Globus pallidus (tissue), 1 donor: ENCODE measurements around the gene AKAP6.
"Not testable (repeated sequence)": the region's sequence is repeated elsewhere in the genome, so short reads cannot be mapped to it uniquely, and the experiment has no call there.

ENCODE experiments used
- DNase-seq: peaks from one replicate; pipeline ENCODE4 v3.0.0-alpha.2; 2015; ENCODE audit warnings: low spot score

AKAP6 gene

DNA sequence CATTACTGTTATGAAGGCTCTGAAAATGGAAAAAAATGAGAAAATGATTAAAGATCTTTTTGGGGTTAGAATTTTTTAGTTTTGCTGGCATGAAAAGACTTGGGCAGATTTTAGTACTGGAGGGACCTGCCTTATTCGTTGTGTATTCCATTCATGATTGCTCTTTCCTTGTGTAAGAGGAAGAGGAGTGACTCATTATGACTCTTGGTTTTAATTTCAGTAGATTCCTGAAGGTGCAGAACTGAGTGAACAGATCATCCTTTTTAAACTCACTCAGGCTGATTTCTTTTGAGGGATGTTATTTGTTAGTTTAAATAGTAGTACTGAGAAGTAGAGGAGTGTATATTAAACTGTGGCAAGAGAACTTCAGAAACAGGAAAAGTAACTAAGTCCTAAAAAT lies 41.6 kb downstream of the AKAP6 start:
- DNase-seq = no peak

DNA sequence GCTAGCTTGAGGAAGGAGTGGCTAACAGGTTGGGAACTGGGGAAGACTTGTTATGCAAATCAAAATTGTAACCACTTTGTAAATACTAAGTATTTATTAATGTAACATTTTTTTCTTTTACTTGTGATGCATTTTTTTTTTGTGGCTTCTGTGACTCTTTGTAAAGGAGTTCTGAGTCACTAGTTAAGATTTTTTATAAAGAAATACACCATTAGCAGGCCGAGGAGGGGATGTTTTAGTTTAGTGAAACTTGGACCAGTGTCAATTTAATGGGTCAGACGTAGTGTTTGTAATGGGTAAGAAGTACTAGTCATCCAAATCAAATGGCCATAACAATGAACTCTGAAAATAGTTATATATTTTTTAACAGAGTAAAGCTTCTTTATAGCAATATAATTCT lies 43.1 kb downstream of the AKAP6 start:
- no peak for DNase-seq

DNA sequence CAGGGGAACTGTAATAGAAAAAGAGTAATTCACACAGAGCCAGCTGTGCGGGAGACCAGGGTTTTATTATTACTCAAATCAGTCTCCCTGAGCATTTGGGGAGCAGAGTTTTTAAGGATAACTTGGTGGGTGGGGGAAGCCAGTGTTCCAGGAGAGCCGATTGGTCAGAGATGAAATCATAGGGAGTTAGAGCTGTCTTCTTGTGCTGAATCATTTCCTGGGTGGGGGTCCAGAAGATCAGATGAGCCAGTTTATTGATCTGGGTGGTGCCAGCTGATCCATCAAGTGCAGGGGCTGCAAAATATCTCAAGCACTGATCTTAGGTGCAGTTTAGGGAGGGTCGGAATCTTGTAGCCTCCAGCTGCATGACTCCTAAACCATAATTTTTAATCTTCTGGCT lies 44.1 kb downstream of the AKAP6 start:
- not testable (repeated sequence) for DNase-seq

DNA sequence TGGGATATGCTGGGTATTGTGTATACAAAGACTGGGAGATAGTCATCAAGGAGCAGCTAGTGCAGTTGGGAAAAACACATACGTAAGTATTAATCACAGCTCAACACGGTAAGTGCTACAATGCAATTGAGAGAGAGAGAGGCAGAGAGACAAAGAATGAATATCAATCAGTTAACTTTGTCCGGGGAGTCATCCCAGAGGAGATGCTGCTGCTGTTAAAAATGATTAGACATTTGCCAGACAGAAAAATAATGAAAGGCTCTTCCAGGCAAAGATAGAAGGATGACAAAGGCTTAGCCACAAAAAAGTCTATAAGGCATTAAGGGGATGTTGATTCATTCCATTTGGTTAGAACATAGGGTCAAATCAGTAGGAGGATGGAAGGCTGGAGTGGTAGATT lies 45.1 kb downstream of the AKAP6 start:
- no peak for DNase-seq

DNA sequence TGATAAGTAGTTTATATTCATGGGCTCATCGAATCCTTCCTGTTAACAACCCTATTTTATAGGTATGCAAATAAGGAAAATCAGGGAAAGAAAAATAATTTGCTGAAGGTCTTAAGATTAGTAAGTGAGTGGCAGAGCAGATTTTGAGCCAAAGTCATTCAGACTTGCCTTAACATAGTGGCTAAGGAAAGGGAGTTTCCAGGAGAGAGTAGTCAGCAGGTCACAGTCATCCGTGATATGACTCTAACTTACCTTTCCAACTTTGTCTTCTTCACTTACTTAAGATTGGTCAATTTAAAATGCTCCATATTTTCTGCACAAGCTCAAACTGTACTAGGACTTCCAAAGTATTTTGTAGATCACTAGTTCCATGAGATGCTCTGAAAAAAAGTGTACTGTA lies 46.6 kb downstream of the AKAP6 start:
- no peak for DNase-seq

DNA sequence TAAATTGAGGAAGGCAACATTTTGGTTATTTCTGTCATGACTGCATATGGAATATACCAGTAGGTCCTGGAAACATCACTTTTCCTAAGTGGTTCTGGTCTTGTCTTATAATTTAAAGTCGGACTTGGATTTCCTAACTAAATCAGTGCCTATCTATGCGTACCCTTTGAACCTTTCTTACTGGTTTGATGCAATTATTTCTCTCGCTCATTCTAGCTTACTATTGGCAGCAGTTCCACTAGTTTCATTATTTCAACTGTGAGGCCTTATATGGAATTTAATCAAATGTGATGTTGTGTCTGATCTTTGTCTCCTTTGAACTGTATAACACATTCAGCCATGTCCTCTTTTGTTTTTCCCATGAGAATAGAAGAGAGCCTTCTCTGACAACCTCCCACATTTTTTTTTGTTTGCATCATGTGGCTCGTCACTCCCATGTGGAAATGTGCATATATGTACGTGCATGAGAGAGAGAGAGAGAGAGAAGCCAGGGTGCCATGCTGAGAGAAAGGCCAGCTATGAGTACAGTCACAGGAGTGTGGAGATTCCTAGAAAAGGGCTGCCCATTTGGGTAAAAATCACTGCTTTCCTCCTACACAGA lies 48.0 kb downstream of the AKAP6 start:
- no peak for DNase-seq

DNA sequence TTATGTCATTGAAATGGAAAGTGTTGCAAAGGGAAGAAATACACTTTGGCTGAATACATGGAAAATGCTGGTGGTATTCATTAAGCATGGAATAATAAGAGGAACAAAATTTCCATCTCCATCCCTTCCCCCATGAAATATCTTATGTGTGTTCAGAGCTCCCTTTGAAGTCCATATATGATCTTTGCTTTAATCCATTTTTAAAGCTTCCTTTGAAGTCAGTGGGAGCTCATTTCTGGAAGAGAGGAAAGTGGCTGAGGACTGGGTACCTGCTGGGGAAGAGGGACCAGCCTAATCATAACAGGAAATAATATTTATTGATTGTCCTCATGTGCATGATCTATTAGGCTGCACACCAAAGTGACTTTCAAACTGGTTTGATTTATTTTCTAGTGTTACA lies 49.2 kb downstream of the AKAP6 start:
- DNase-seq = no peak

DNA sequence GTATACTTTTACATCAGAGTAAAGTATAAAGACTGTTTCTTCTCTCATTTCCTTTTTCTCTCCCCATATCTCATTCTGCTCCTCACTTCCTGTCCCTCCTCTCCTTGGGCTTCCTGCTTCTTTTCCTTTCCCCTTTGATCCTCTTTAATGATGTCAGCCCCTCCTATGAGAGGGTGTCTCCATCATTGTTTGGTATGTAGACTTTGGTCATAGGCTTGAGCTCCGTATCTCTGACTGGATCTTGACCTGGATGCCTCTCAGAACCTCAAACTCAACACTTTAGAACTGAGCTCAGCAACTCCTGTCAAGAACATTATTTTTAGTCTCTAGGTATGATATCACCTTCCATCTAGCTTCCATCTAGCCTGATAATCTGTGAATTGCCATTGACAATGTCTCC lies 50.3 kb downstream of the AKAP6 start:
- no peak for DNase-seq

DNA sequence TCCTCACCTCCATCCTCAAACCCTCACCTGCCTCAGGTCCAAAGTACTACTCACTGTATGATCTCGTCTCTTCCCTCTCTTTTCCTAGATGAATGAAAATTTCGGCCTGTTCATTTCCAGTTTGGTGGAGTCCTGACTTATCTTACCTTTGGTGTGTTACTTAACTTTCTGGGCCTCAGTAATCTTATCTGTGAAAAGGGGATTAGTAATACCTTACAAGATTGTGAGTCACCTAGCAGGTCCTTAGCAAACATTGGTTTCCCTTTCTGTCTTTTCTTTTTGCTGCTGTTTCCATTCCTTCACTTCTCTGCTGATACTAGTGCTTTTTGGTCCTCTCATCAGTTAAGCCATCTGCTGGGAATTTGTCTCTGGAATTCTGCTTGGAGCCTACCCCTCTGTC lies 52.8 kb downstream of the AKAP6 start:
- DNase-seq = no peak

DNA sequence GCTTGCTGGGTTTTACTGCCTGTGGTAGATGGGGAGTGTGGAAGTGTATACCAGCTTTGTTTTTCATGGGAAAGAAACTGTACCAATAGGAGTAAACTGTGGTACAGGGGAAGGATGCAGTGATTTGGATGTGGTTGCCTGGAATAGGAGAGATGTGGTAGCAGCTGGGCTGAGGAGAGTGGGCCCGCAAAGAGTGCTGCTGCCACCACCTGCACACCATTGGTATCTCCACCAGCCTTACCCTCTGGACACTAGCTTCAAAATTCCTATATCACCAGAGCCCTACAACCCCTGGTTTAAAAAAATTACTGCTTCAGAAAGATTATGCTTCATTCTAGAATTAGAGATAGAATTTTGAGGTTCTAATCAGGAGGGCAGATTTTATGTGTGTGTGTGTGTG lies 53.6 kb downstream of the AKAP6 start:
- DNase-seq = peak; percentile 68

DNA sequence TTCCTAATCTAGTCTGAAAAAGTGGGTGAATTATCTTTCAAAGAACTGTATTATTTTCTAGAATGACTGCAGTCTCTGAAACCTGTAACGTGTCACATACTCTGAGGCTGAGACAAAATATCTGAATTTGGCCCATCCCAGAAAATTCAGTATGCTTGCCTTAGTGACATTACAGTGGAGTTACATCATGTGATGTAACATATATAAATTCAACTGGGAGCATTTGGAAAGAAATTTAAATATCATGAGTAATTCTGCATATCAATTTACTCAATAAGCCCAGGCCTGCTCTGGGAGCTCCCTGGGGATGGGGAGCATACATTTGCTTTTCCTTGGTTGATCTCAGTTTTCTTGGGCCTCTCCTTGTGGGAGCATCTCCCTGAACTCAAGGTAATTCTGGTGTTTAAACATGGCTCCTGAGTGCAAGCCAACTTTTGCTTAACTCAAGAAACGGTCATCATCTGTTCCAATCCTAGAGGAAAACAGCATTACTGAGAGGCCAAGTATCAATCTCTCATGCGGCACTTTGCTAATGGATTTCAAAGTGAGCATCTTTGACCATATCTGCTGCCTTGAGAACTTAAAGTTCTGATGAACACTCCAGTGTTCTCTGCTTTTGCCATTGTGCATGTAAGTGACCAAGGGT lies 54.4 kb downstream of the AKAP6 start:
- no peak for DNase-seq

DNA sequence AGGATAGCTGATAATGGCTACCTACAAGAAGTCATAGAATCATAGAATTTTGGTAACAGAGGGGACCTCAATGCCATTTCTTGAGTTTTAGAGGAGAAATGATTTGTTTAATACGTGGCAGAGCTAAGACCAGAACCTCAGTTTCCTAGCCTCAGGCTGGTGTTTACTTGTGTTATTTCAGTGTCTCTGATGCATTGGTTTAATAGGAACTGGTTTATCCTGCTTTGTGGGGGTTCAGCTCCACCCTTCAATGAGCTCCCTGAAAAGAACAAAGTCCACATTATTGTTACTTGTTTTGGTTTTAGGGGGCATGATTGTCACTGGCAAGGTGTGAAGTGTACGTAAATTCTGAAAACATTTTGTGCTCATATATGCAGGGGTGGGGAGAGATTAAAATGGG lies 55.4 kb downstream of the AKAP6 start:
- DNase-seq = no peak

DNA sequence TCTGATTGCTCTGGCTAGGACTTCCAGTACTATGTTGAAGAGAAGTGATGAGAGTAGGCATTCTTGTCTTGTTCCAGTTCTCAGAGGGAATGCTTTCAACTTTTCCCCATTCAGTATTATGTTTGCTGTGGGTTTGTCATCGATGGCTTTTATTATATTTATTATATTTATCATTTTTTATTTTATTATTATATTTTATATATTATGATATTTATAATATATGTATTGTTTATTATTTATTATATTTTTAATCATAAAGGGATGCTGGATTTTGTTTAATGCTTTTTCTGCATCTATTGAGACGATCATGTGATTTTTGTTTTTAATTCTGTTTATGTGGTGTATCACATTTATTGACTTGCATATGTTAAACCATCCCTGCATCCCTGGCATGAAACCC lies 58.2 kb downstream of the AKAP6 start:
- DNase-seq = not testable (repeated sequence)

DNA sequence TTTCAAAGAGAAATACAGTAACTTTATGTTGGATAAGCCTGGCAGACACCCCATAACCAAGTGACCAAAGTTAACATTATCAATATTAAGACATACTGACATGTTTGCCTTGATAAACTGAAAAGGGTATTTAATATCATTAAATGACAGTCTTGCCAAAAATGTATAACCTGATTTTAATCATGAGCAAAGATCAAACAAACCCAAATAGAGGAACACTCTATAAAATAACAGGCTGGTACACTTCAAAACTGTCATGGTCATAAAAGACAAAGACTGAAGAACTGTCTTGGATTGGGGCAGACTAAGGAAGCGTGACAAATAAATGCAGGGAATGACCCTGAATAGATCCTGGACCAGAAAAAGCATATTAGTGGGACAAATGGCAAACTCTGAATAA lies 64.0 kb downstream of the AKAP6 start:
- no peak for DNase-seq

DNA sequence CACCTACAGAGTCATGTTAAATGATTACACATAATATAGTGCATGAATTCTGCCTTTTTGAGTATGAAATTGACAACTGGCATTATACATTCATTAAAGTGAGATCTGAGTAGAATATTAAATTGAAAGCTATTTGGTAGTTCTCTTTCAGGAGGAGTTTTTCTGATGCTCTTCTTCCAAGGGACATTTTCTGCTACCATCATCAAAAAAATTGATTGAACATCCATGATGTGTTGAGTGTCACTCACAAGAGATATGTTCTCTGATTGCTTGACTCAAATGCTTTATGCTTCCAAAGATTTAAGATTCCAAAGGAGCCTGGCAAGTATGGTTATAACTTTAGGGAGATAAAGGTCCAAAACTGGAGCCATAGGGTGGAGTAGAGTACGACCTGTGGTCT lies 64.9 kb downstream of the AKAP6 start:
- no peak for DNase-seq

DNA sequence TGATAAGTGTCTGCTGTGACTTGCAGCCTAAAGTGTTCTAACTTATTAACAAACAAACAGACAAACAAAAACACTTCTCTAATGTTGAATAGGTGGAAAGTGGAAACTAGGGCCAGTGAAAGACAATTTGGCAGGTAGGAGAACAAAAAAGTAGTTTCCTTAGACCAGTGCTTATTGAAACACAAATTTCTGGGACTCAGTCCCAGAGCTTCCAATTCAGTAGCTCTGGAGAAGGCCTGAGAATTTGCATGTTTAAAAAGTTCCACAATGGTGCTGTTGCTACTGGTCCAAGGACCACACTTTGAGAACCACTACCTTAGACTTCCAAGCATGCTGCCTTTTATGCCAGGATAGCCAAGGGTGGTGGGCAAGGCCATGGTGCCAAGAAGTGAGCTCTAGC lies 67.8 kb downstream of the AKAP6 start:
- no peak for DNase-seq

DNA sequence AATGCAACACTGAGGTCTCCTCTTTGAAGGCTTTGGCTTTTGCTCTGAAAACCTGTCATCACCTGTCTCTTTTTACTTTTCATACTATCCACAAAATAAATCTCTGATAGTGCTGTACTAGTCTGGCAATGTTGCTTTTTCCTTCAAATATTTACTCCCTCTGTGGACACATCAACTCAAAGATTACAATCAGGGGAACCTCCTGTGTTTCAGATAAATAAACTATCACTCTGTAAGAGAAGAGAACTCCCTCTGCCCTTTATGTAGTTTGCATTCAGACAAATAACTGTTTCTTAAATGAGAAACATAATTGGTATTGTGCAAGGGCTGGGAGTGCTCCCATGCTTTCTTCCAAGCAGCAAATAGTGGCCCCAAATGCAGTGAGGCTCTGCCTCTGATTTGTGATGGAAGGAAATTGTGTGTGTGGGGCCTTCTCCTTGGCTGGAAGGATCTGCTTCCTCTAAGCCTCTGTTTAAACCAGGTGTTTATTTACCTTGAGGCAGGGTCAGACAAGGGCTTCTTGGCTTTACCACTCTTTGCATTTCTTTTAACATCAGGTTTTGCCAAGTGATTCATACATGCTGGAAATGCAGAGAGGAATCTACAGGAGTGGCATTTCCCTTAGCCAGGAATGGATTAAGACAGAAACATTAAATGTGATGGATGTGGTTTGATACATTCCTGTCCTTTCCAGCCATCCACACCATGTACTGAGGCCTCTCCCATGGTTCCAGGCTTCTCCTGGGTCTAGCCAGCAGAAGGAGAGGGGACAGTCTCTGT lies 69.0 kb downstream of the AKAP6 start:
- DNase-seq = no peak

DNA sequence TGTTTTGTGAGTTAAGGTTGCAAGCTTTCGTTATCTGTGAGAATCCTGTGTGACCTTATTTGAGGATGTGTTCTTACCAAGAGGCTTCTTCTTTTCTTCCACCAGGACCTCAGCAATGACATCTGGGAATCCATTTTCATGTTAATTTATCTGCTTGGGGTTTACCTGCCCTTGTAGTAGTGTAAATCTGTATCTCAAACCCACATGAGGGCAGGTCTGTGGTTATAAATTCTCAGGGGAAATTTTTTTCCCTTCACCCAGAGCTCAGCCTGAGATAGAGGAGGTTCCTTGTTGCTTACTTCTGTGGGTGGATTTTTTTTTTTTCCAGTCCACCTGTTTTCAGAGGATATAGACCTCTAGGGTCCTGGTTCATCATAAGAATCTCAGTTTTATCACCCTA lies 70.8 kb downstream of the AKAP6 start:
- DNase-seq = no peak

DNA sequence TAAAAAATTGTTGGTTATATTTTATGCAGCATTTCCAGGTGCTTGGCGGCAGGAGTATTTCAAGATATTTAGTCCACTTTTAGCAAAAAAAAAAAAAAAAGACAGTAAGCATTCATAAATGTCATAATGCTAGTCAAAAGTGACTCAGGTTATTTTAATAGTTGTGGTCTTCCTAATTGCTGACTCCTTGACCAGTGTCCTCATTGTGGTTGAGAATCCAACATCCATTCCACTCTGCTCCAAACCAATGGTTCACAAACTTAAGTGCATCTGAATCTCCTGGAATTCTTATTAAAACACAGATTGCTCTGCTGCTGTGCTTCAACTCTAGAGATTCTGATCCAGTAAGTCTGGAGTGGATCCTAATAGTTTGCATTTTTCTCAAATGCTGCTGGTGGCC lies 71.4 kb downstream of the AKAP6 start:
- DNase-seq = no peak

DNA sequence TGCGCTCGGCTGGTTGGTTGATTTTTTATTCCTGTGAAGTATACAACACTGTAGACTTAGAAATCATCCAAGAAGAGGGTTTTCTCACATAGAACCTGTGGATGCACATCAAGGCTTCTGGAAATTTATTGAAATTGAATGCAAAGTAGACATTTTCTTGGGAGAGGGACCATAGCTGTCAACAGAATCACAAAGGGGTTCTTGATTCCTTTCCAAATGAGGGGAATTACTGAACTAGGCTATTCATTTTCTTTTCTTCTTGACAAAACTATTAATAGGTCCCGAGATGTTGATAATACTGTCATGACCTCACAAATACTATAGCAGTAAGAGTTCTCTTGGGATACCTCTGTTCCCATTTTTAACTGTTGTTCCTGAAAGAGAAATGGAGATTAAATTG lies 73.9 kb downstream of the AKAP6 start:
- DNase-seq = no peak

DNA sequence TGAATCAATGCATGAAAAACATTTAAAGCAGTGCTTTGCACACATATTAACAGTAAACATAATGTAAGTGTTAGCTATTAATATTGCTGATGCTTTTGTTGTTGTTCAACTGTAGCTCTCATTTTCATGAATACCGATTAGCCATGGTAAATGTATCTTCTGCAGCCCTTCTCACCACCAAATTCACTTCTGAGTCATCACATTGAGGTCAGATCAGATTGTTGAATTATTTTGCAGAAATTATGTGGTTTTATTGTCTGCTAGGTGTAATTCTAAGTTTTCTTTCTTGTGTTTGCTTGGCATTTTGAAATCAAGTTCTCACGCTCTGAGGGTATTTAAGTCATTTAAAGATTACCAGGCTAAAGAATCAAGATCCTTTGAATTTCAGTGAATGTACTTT lies 74.6 kb downstream of the AKAP6 start:
- no peak for DNase-seq

DNA sequence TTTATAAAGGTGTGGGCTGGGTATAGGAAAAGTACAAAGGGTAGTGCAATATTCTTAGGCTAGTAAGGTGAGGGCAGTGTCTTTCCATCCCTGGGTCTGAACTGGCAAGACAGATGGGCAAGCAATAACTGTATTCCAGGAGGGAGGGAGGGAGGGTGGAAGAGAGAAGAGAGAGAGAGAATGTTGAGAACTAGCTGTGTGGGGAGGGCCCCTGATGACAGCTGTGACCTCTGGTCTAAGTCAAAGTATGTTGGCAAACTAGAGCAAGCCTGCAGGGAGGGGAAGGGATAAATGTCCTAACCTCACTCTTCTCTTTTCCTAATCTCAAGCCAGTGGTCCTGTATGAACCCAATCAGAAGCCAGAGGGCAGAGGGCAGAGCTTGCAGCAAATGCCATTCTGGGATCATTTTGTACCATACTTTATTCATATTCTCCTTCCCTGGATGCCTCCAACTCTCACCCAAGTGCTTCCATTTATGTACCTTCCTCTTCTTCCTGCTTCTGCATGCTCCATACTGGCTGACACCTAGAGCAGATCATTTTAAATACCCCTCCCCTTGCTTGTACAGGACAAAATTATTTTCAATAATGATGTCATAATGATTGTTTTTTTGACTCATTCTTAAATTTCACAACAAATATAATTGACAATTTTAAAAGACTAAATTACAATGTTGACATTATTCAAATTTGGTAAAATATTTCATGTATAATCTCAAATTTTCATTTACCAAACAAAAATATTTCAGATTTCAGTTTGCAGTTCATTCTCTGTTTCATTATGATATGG lies 75.9 kb downstream of the AKAP6 start:
- DNase-seq = no peak

DNA sequence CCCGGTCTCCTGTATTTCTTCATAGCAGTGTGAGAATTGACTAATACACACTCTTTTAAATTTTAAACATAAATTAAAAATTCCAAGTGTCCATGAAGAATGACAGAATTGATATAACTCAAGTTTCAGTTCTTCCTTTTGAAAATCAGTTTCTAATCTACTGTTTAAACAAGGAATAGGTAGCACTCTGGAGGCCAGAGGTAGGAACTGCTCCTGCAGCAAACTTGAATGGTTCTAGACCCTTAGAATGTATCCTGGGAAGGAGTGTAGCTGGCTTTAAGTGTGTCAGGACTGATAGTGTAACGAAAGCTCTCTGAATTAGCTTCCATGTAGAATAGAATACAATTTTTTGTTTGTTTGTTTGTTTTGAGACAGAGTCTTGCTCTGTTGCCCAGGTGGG lies 76.8 kb downstream of the AKAP6 start:
- DNase-seq = no peak
